HG03060 (cell line): ENCODE measurements around the gene IER5L.
"Not testable (repeated sequence)": the region's sequence is repeated elsewhere in the genome, so short reads cannot be mapped to it uniquely, and the experiment has no call there.

ENCODE experiments used
- ATAC-seq: cut with Tn5 transposase; IDR thresholded peaks from one replicate; pipeline ENCODE4 v1.9.1; 2021; ENCODE audit warnings: low read depth, moderate number of reproducible peaks; ENCODE audit not compliant: unreplicated experiment

The IER5L gene

GRCh38 chr9:129141066-129142041 is 36.7 kb downstream of the IER5L start:
- ATAC-seq: no peak

GRCh38 chr9:129140397-129141065 is 37.5 kb downstream of the IER5L start:
- no peak for ATAC-seq

GRCh38 chr9:129139993-129140396 is 38.1 kb downstream of the IER5L start:
- peak; percentile 48 for ATAC-seq

- ATAC-seq: no peak
Observed at GRCh38 chr9:129139233-129139992, 38.6 kb downstream of the IER5L start.

- ATAC-seq: no peak
Observed at GRCh38 chr9:129138476-129139232, 39.4 kb downstream of the IER5L start.

GRCh38 chr9:129138144-129138462 is 40.0 kb downstream of the IER5L start:
- no peak for ATAC-seq

GRCh38 chr9:129137292-129138143 is 40.5 kb downstream of the IER5L start:
- no peak for ATAC-seq

- no peak for ATAC-seq
Observed at GRCh38 chr9:129136446-129137035, 41.5 kb downstream of the IER5L start.

- ATAC-seq: no peak
Observed at GRCh38 chr9:129135476-129135875, 42.6 kb downstream of the IER5L start.

- ATAC-seq: no peak
Observed at GRCh38 chr9:129133082-129133481, 45.0 kb downstream of the IER5L start.

- no peak for ATAC-seq
Observed at GRCh38 chr9:129131300-129132145, 46.5 kb downstream of the IER5L start.

- no peak for ATAC-seq
Observed at GRCh38 chr9:129130791-129131190, 47.3 kb downstream of the IER5L start.

GRCh38 chr9:129130271-129130670 is 47.8 kb downstream of the IER5L start:
- ATAC-seq: not testable (repeated sequence)

- no peak for ATAC-seq
Observed at GRCh38 chr9:129128689-129129088, 49.4 kb downstream of the IER5L start.

- no peak for ATAC-seq
Observed at GRCh38 chr9:129126749-129127618, 51.1 kb downstream of the IER5L start.
